ENCODE data around the gene ZIK1.

ZIK1 gene

GRCh38 chr19:57552432-57552831, 31.5 kb upstream of the ZIK1 start:
- no peak overlapping the region for H3K9ac ChIP-seq (ENCODE audit: low read length)
- H3K27ac ChIP-seq (ENCODE audit: low read depth, low read length, poor library complexity, severe bottlenecking) = no peak overlapping the region
- TF ChIP-seq EZH2 (IDR thresholded peaks at IDR 0.05; ENCODE audit: borderline replicate concordance, low read length) (no peak), CTCF (IDR thresholded peaks at IDR 0.05; ENCODE audit: low read length) (no peak)
- H3K4me2 ChIP-seq (ENCODE audit: low read length) = no peak overlapping the region
- H2AFZ ChIP-seq (ENCODE audit: low read length) = no peak overlapping the region
- H3K4me3 ChIP-seq (ENCODE audit: low read depth, low read length, poor library complexity, severe bottlenecking) = no peak overlapping the region
- peaks cover 21% of the 10 kb centered on the region for H3K9me3 ChIP-seq (ENCODE audit: low read length)
- H3K79me2 ChIP-seq (ENCODE audit: insufficient read depth, low read length) = no peaks in the 10 kb centered on the region
- no peaks in the 10 kb centered on the region for H3K27me3 ChIP-seq (ENCODE audit: insufficient read depth, low read length)
- H4K20me1 ChIP-seq (ENCODE audit: insufficient read depth, low read length) = no peaks in the 10 kb centered on the region
- H3F3A ChIP-seq (ENCODE audit: insufficient read depth, low read length) = no peaks in the 10 kb centered on the region
- no peaks in the 10 kb centered on the region for H3K4me1 ChIP-seq (ENCODE audit: insufficient read depth, low read length, severe bottlenecking)
- peaks cover 92% of the 10 kb centered on the region for H3K36me3 ChIP-seq (ENCODE audit: insufficient read depth, low read length)
- no peaks in the 10 kb centered on the region for H3K9me2 ChIP-seq (ENCODE audit: low read depth, low read length)

DNA sequence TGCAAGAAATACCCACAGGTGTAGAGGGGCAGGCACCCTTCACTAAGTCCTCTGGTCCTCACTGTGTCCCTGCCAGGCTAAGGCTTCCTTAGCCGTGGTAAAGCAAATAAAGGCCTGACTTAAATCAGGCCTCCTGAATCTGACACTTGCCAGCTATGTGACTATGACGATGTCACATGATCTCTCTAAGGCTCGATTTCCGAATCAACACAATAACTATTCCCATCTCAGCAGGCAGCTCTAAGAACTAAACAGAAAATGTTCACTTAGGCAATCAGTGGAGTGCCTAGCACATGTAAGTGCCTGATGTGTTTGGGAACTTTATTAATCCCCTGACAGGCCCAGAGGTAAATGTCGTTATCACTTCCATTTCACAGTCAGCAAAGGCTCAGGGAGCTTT, 26.3 kb upstream of the ZIK1 start:
- Histone ChIP-seq H3K4me3 (ENCODE audit: low read depth, low read length, poor library complexity, severe bottlenecking) (no peak overlapping the region), H3K27me3 (ENCODE audit: insufficient read depth, low read length) (no peaks in the 10 kb centered on the region), H4K20me1 (ENCODE audit: insufficient read depth, low read length) (no peaks in the 10 kb centered on the region), H3K36me3 (ENCODE audit: insufficient read depth, low read length) (peaks cover 40% of the 10 kb centered on the region), H3K9me2 (ENCODE audit: low read depth, low read length) (no peaks in the 10 kb centered on the region), H3K9me3 (ENCODE audit: low read length) (peaks cover 21% of the 10 kb centered on the region), H3K79me2 (ENCODE audit: insufficient read depth, low read length) (no peaks in the 10 kb centered on the region), H3K4me1 (ENCODE audit: insufficient read depth, low read length, severe bottlenecking) (peaks cover 13% of the 10 kb centered on the region), H2AFZ (ENCODE audit: low read length) (no peak overlapping the region), H3F3A (ENCODE audit: insufficient read depth, low read length) (no peaks in the 10 kb centered on the region), H3K9ac (ENCODE audit: low read length) (no peak overlapping the region; the same call in 1 of the 2 replicates), H3K27ac (ENCODE audit: low read depth, low read length, poor library complexity, severe bottlenecking) (no peak overlapping the region), H3K4me2 (ENCODE audit: low read length) (peak overlapping the region; percentile 63; the same call in 1 of the 2 replicates)
- TF ChIP-seq EZH2 (IDR thresholded peaks at IDR 0.05; ENCODE audit: borderline replicate concordance, low read length) (no peak), CTCF (IDR thresholded peaks at IDR 0.05; ENCODE audit: low read length) (no peak)

DNA sequence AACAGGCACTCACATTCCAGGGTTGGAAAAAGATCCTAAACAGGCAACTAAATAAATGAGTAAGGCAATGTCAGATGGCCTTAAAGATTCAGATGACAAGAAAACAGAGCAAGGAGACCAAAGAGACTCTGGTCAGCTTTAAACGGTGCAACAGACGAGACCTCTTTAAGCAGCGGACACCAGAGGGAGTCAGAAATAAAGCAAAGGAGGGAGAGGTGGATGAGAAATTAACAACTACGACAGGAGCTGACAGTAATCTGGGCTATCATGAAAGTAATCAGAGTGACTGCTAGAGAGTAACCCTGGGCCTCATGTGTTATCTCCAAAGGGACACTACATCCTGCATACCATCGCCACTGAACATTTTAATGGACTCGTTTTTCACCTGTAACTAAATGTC, 25.4 kb upstream of the ZIK1 start:
- no peaks in the 10 kb centered on the region for H3K27me3 ChIP-seq (ENCODE audit: insufficient read depth, low read length)
- H3K9me3 ChIP-seq (ENCODE audit: low read length) = peaks cover 21% of the 10 kb centered on the region
- H3K4me2 ChIP-seq (ENCODE audit: low read length) = peak overlapping the region; percentile 63
- no peak overlapping the region for H2AFZ ChIP-seq (ENCODE audit: low read length)
- H3K4me1 ChIP-seq (ENCODE audit: insufficient read depth, low read length, severe bottlenecking) = peaks cover 13% of the 10 kb centered on the region
- peaks cover 31% of the 10 kb centered on the region for H3K36me3 ChIP-seq (ENCODE audit: insufficient read depth, low read length)
- H3K4me3 ChIP-seq (ENCODE audit: low read depth, low read length, poor library complexity, severe bottlenecking) = peak overlapping the region; percentile 75
- H4K20me1 ChIP-seq (ENCODE audit: insufficient read depth, low read length) = no peaks in the 10 kb centered on the region
- TF ChIP-seq CTCF (IDR thresholded peaks at IDR 0.05; ENCODE audit: low read length) = peak; percentile 27; the same call in 1 of the 2 replicates
- TF ChIP-seq EZH2 (IDR thresholded peaks at IDR 0.05; ENCODE audit: borderline replicate concordance, low read length) = no peak
- H3K9me2 ChIP-seq (ENCODE audit: low read depth, low read length) = no peaks in the 10 kb centered on the region
- no peaks in the 10 kb centered on the region for H3F3A ChIP-seq (ENCODE audit: insufficient read depth, low read length)
- H3K79me2 ChIP-seq (ENCODE audit: insufficient read depth, low read length) = no peaks in the 10 kb centered on the region
- H3K9ac ChIP-seq (ENCODE audit: low read length) = peak overlapping the region; percentile 65
- no peak overlapping the region for H3K27ac ChIP-seq (ENCODE audit: low read depth, low read length, poor library complexity, severe bottlenecking)

Measured in OCI-LY1 (cell line).